OCI-LY1 (cell line): ENCODE data around the gene GTPBP1.

Experiments used
- EZH2 ChIP-seq: fragments of 200-600 bp; sonication (generic), shearing (Covaris generic); IDR thresholded peaks from 2 replicates; pipeline ENCODE4 v1.8.0; 2017; ENCODE audit warnings: borderline replicate concordance, mixed run types, mild to moderate bottlenecking, antibody characterized with exemption, low read length, moderate library complexity, mixed read lengths
- TF ChIP-seq, protein P1 (sequence below): fragments of 200-600 bp; sonication (generic), shearing (Covaris generic); IDR thresholded peaks from 2 replicates; pipeline ENCODE4 v1.5.1; 2017; ENCODE audit warnings: mild to moderate bottlenecking, antibody characterized with exemption, low read length, moderate library complexity, mixed read lengths

DNA sequence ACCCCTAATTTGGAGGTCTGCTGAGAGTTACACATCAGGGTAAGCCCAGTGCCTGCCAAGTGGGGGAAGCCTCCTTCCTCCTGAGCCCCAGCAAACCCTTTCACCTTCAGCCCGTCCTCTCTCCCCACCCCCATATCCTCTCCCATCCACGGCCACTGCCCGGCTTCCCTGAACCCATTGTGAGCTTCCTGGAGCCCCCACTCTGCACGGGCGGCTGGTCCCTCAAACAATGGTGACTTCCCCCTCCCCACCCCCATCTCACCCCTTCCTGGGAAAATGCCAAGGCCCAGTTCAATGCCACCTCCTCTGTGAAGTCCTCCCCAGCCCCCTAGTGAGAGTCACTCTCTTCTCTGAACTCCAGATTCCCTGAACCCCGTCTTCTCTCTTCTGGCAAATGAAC lies 70.3 kb downstream of the GTPBP1 start:
- TF ChIP-seq, protein P1, sequence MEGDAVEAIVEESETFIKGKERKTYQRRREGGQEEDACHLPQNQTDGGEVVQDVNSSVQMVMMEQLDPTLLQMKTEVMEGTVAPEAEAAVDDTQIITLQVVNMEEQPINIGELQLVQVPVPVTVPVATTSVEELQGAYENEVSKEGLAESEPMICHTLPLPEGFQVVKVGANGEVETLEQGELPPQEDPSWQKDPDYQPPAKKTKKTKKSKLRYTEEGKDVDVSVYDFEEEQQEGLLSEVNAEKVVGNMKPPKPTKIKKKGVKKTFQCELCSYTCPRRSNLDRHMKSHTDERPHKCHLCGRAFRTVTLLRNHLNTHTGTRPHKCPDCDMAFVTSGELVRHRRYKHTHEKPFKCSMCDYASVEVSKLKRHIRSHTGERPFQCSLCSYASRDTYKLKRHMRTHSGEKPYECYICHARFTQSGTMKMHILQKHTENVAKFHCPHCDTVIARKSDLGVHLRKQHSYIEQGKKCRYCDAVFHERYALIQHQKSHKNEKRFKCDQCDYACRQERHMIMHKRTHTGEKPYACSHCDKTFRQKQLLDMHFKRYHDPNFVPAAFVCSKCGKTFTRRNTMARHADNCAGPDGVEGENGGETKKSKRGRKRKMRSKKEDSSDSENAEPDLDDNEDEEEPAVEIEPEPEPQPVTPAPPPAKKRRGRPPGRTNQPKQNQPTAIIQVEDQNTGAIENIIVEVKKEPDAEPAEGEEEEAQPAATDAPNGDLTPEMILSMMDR, result no peak
- no peak for TF ChIP-seq EZH2
